Hematopoietic multipotent progenitor cell treated with erythropoietin and hydrocortisone succinate and interleukin-3 and kit ligand, for 4 days (in vitro differentiated cells): ENCODE measurements around the gene PPP2R3B.

ENCODE experiments used
- DNase-seq: peaks from one replicate; pipeline ENCODE4 v3.0.0-alpha.2; 2015

The PPP2R3B gene

GRCh38 chrX:369563-370101 lies 17.1 kb downstream of the PPP2R3B start:
- DNase-seq: no peak

- DNase-seq: no peak
These were observed 17.7 kb downstream of the PPP2R3B start for GRCh38 chrX:368811-369562.

GRCh38 chrX:367866-368265 lies 18.8 kb downstream of the PPP2R3B start:
- DNase-seq: no peak

- no peak for DNase-seq
These were observed 19.4 kb downstream of the PPP2R3B start for GRCh38 chrX:367349-367748.

- DNase-seq: no peak
These were observed 22.9 kb downstream of the PPP2R3B start for GRCh38 chrX:363621-364375.

GRCh38 chrX:362937-363620 lies 23.6 kb downstream of the PPP2R3B start:
- no peak for DNase-seq

- no peak for DNase-seq
These were observed 24.4 kb downstream of the PPP2R3B start for GRCh38 chrX:362351-362750.

- DNase-seq: no peak
These were observed 25.2 kb downstream of the PPP2R3B start for GRCh38 chrX:361231-362145.

- no peak for DNase-seq
These were observed 26.1 kb downstream of the PPP2R3B start for GRCh38 chrX:360496-361150.

- no peak for DNase-seq
These were observed 28.0 kb downstream of the PPP2R3B start for GRCh38 chrX:358651-359143.

GRCh38 chrX:357693-358471 lies 28.8 kb downstream of the PPP2R3B start:
- DNase-seq: peak; percentile 41

- DNase-seq: no peak
These were observed 29.5 kb downstream of the PPP2R3B start for GRCh38 chrX:357035-357692.

- peak; percentile 41 for DNase-seq
These were observed 30.2 kb downstream of the PPP2R3B start for GRCh38 chrX:356385-357034.

- DNase-seq: no peak
These were observed 31.2 kb downstream of the PPP2R3B start for GRCh38 chrX:355329-356050.

GRCh38 chrX:353566-354535 lies 32.9 kb downstream of the PPP2R3B start:
- DNase-seq: no peak

GRCh38 chrX:352582-353314 lies 34.0 kb downstream of the PPP2R3B start:
- DNase-seq: no peak

- DNase-seq: no peak
These were observed 34.5 kb downstream of the PPP2R3B start for GRCh38 chrX:352181-352580.
